ENCODE results near the gene XAB2.
"Not testable (repeated sequence)": the region's sequence is repeated elsewhere in the genome, so short reads cannot be mapped to it uniquely, and the experiment has no call there.

XAB2 gene

DNA sequence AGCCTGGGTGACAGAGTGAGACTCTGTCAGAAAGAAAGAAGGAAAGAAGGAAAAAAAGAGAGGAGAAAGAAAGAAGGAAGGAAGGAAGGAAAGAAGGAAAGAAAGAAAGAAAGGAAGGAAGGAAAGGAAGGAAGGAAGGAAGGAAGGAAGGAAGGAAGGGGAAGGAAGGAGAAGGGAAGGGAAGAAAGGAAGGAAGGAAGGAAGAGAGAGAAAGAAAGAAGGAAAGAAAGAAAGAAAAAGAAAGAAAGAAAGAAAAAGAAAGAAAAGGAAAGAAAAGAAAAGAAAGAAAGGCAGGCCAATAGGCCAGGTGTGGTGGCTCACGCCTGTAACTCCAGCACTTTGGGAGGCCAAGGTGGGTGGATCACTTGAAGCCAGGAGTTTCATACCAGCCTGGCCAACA lies 51.9 kb downstream of the XAB2 start:
- not testable (repeated sequence) for DNase-seq (ENCODE audit: low spot score)

GRCh38 chr19:7575434-7576040 lies 53.8 kb downstream of the XAB2 start:
- DNase-seq (ENCODE audit: low spot score) = no peak

- no peak for DNase-seq (ENCODE audit: low spot score)
These were observed 58.6 kb downstream of the XAB2 start for GRCh38 chr19:7570761-7571160.
